Spleen (tissue), 11 donors: ENCODE data around the gene TNFRSF18. TPM values are rescaled to one million over a fixed set of nuclear protein-coding genes. Genes with fewer than 3 reads are reported as not detected.

ENCODE experiments used
- DNase-seq: peaks from one replicate; pipeline ENCODE4 v3.0.0-alpha.2; 2020
- H3K27ac ChIP-seq, 8 donors: fragments of 200-600 bp; sonication (generic) in 7 of 8; 1 replicate in 4 of 8; 2 replicates in 4 of 8; pipeline versions ENCODE4 v1.5.0 to v1.8.0; 2016 to 2021; ENCODE audit warnings: inconsistent platforms in 4 of 8, mild to moderate bottlenecking in 4 of 8, moderate library complexity in 1 of 8
- H3K27me3 ChIP-seq, 7 donors: fragments of 200-600 bp; sonication (generic) in 6 of 7; replicated peaks in 1 of 7; 1 replicate in 4 of 7; 2 replicates in 3 of 7; pipeline versions ENCODE4 v1.5.0 to v1.8.0; 2016 to 2021; ENCODE audit warnings: inconsistent platforms in 3 of 7, mild to moderate bottlenecking in 1 of 7
- H3K36me3 ChIP-seq, 6 donors: fragments of 200-600 bp; sonication (generic) in 5 of 6; 1 replicate in 4 of 6; 2 replicates in 2 of 6; pipeline versions ENCODE4 v1.5.0 to v1.8.0; 2016 to 2021; ENCODE audit warnings: inconsistent platforms in 2 of 6
- H3K4me1 ChIP-seq, 6 donors: fragments of 200-600 bp; sonication (generic) in 5 of 6; 1 replicate in 3 of 6; 2 replicates in 3 of 6; pipeline versions ENCODE4 v1.5.0 to v1.8.0; 2016 to 2021; ENCODE audit warnings: inconsistent platforms in 3 of 6
- H3K4me3 ChIP-seq, 8 donors: fragments of 200-600 bp; sonication (generic) in 7 of 8; 1 replicate in 4 of 8; 2 replicates in 4 of 8; pipeline versions ENCODE4 v1.5.0 to v1.8.0; 2016 to 2021; ENCODE audit warnings: inconsistent platforms in 4 of 8, mild to moderate bottlenecking in 4 of 8, moderate library complexity in 2 of 8
- H3K9me3 ChIP-seq, 8 donors: fragments of 200-600 bp; sonication (generic) in 7 of 8; 1 replicate in 4 of 8; 2 replicates in 4 of 8; pipeline versions ENCODE4 v1.5.0 to v1.8.0; 2016 to 2021; ENCODE audit warnings: inconsistent platforms in 4 of 8
- CTCF ChIP-seq, 11 experiments: fragments of 200-600 bp in 7 of 11; fragments of 450-650 bp in 4 of 11; sonication (generic) in 4 of 11; IDR thresholded peaks in 8 of 11; conservative IDR thresholded peaks in 3 of 11; 1 replicate in 7 of 11; 2 replicates in 4 of 11; pipeline versions ENCODE4 v1.4.0 to v1.8.0; 2016 to 2021; ENCODE audit warnings: antibody characterized with exemption in 11 of 11, inconsistent platforms in 4 of 11, mild to moderate bottlenecking in 1 of 11
- POLR2A ChIP-seq, 3 donors: fragments of 450-650 bp; IDR thresholded peaks; one replicate each; pipeline ENCODE4 v1.5.1; 2017; ENCODE audit warnings: antibody characterized with exemption in 3 of 3, mild to moderate bottlenecking in 1 of 3
- POLR2AphosphoS5 ChIP-seq, 3 donors: sonication (generic); formaldehyde crosslinking; IDR thresholded peaks; one replicate each; pipeline ENCODE4 v1.5.1; 2017; ENCODE audit warnings: antibody characterized with exemption in 3 of 3
- WGBS, 5 donors: extraction: QIAGEN DNeasy Blood & Tissue Kit in 3 of 5; methylation state at CpG; one replicate each; pipeline versions ENCODE4 v1.1.5 to v1.1.7; 2013 to 2018; 5-methylcytosine and 5-hydroxymethylcytosine counted together
- intact Hi-C: fragments of 100-400 bp; cut with DNase I; formaldehyde crosslinking; loops from one replicate; pipeline ENCODE4 v1.15.0; 2023; ENCODE audit warnings: low total_unique reads
- polyA plus RNA-seq, 3 donors: library from polyadenylated mRNA; stranded (reverse); fragments of 200-250 nt; gene quantifications; one replicate each; pipeline ENCODE4 v1.2.1, GENCODE V29; 2013
- total RNA-seq, 7 donors: library from RNA; depleted of rRNA in 3 of 7; stranded (reverse); fragments of >200 nt in 3 of 7; fragmentation: NEBNext Ultra II Directional in 4 of 7; extraction: Animal tissue kit (Norgen Biotek cat#: 25700) in 4 of 7; gene quantifications; one replicate each; pipeline versions ENCODE4 v1.1.0 to v1.2.1, GENCODE V29; 2016 to 2021
- donor health status: healthy with polysubstance abuse.
- donor health status: DM: no; HTN: no; CAD: no; lungs with moderate emphysema.
- donor health status: DM: no; HTN: no; CAD: no.
- donor health status: Bipolar disorder and iron deficiency.
- donor health status: healthy.
- donor health status: DM: no; HTN: no; CAD: no.
- donor health status: DM: yes; HTN: yes; CAD: no.

TNFRSF18 gene
- total and polyA plus RNA-seq, 10 donors = 5.2 to 16.3 (median 7.6) TPM

- DNase-seq = peak; percentile 73
- intact Hi-C loops = no loop called here
- Histone ChIP-seq H3K27ac (no peak overlapping the region), H3K27me3 (peaks cover 0 to 98% (median 71%) of the 10 kb centered on the region in 7 donors), H3K36me3 (no peaks in the 10 kb centered on the region), H3K9me3 (no peaks in the 10 kb centered on the region), H3K4me3 (no peak overlapping the region), H3K4me1 (peaks cover 0 to 45% (median 14%) of the 10 kb centered on the region in 6 donors)
- 39 to 88% (median 85%) methylated on average over 2 to 44 of the region's 44 CpGs for WGBS, 5 donors
- no peak for TF ChIP-seq CTCF (IDR thresholded peaks at IDR 0.05 in 8 of 11, conservative IDR thresholded peaks at IDR 0.05 in 3 of 11)
- TF ChIP-seq POLR2AphosphoS5 (IDR thresholded peaks at IDR 0.05) = no peak
- TF ChIP-seq POLR2A (IDR thresholded peaks at IDR 0.05) = no peak
Measured at GRCh38 chr1:1166642-1167397, 39.6 kb downstream of the TNFRSF18 start.

- Histone ChIP-seq H3K9me3 (no peaks in the 10 kb centered on the region), H3K4me3 (no peak overlapping the region), H3K27me3 (peaks cover 0 to 96% (median 62%) of the 10 kb centered on the region in 7 donors), H3K4me1 (peaks cover 0 to 37% (median 9%) of the 10 kb centered on the region in 6 donors), H3K36me3 (no peaks in the 10 kb centered on the region), H3K27ac (no peak overlapping the region)
- DNase-seq = no peak
- 60 to 74% (median 62%) methylated on average over 19 to 23 of the region's 23 CpGs for WGBS, 5 donors
- intact Hi-C loops = no loop called here
- no peak for TF ChIP-seq POLR2A (IDR thresholded peaks at IDR 0.05)
- no peak for TF ChIP-seq CTCF (IDR thresholded peaks at IDR 0.05 in 8 of 11, conservative IDR thresholded peaks at IDR 0.05 in 3 of 11)
- TF ChIP-seq POLR2AphosphoS5 (IDR thresholded peaks at IDR 0.05) = no peak
Measured at GRCh38 chr1:1165900-1166421, 40.4 kb downstream of the TNFRSF18 start.

- Histone ChIP-seq H3K4me3 (no peak overlapping the region), H3K27ac (no peak overlapping the region), H3K4me1 (peaks cover 0 to 32% (median 4%) of the 10 kb centered on the region in 6 donors), H3K36me3 (no peaks in the 10 kb centered on the region), H3K27me3 (peaks cover 0 to 91% (median 57%) of the 10 kb centered on the region in 7 donors), H3K9me3 (no peaks in the 10 kb centered on the region)
- intact Hi-C loops = no loop called here
- TF ChIP-seq POLR2A (IDR thresholded peaks at IDR 0.05) = no peak
- no peak for TF ChIP-seq CTCF (IDR thresholded peaks at IDR 0.05 in 8 of 11, conservative IDR thresholded peaks at IDR 0.05 in 3 of 11)
- TF ChIP-seq POLR2AphosphoS5 (IDR thresholded peaks at IDR 0.05) = no peak
- 78 to 90% (median 83%) methylated on average over 12 of the region's 12 CpGs for WGBS, 5 donors
- no peak for DNase-seq
Measured at GRCh38 chr1:1165485-1165884, 40.9 kb downstream of the TNFRSF18 start.

- Histone ChIP-seq H3K27me3 (peaks cover 0 to 85% (median 51%) of the 10 kb centered on the region in 7 donors), H3K9me3 (no peaks in the 10 kb centered on the region), H3K4me1 (peaks cover 0 to 26% (median under 1%) of the 10 kb centered on the region in 6 donors), H3K27ac (no peak overlapping the region), H3K36me3 (no peaks in the 10 kb centered on the region), H3K4me3 (no peak overlapping the region)
- intact Hi-C loops = no loop called here
- WGBS, 5 donors = 76 to 91% (median 78%) methylated on average over 24 to 48 of the region's 48 CpGs
- no peak for DNase-seq
- no peak for TF ChIP-seq POLR2A (IDR thresholded peaks at IDR 0.05)
- TF ChIP-seq CTCF (IDR thresholded peaks at IDR 0.05 in 8 of 11, conservative IDR thresholded peaks at IDR 0.05 in 3 of 11) = no peak
- no peak for TF ChIP-seq POLR2AphosphoS5 (IDR thresholded peaks at IDR 0.05)
Measured at GRCh38 chr1:1164701-1165451, 41.5 kb downstream of the TNFRSF18 start.
